GM18517 (cell line): Measurements from ENCODE around the gene ZNF625.

Source experiments
- ATAC-seq: cut with Tn5 transposase; IDR thresholded peaks from one replicate; pipeline ENCODE4 v1.9.1; 2021; ENCODE audit warnings: mild to moderate bottlenecking, moderate library complexity; ENCODE audit not compliant: unreplicated experiment

The ZNF625 gene

GRCh38 chr19:12156223-12157058 is at the start of gene ZNF625:
Gene ZNF625 (minus strand): TSS chr19:12156734. CDS start chr19:12156558, 176 bp downstream.
- ATAC-seq = peak; percentile 51

- ATAC-seq = no peak
Observed at GRCh38 chr19:12205296-12205695, 48.8 kb upstream of the ZNF625 start.

GRCh38 chr19:12202250-12202649 is 45.7 kb upstream of the ZNF625 start:
- ATAC-seq = no peak

- ATAC-seq = no peak
Observed at GRCh38 chr19:12199757-12200419, 43.4 kb upstream of the ZNF625 start.

- no peak for ATAC-seq
Observed at GRCh38 chr19:12198136-12198535, 41.6 kb upstream of the ZNF625 start.

- no peak for ATAC-seq
Observed at GRCh38 chr19:12194827-12195731, 38.5 kb upstream of the ZNF625 start.

GRCh38 chr19:12187625-12188024 is 31.1 kb upstream of the ZNF625 start:
- ATAC-seq = no peak

- ATAC-seq = no peak
Observed at GRCh38 chr19:12180377-12180776, 23.8 kb upstream of the ZNF625 start.

GRCh38 chr19:12166626-12167025 is 10.1 kb upstream of the ZNF625 start:
- ATAC-seq = no peak

- ATAC-seq = no peak
Observed at GRCh38 chr19:12163826-12164225, 7.3 kb upstream of the ZNF625 start.

- peak; percentile 89 for ATAC-seq
Observed at GRCh38 chr19:12162882-12163806, 6.6 kb upstream of the ZNF625 start, which contains the start of gene ZNF136. Gene ZNF136 (plus strand): TSS chr19:12163096. CDS start chr19:12163204, 108 bp downstream.

- ATAC-seq = peak; percentile 21
Observed at GRCh38 chr19:12162513-12162881, 6.0 kb upstream of the ZNF625 start.

- no peak for ATAC-seq
Observed at GRCh38 chr19:12159773-12160414, 3.4 kb upstream of the ZNF625 start.

GRCh38 chr19:12155324-12155860 is 1.1 kb downstream of the ZNF625 start:
- ATAC-seq = no peak

- ATAC-seq = no peak
Observed at GRCh38 chr19:12145348-12145747, 11.2 kb downstream of the ZNF625 start.

GRCh38 chr19:12141405-12141736 is 15.2 kb downstream of the ZNF625 start:
- no peak for ATAC-seq

- peak; percentile 53 for ATAC-seq
Observed at GRCh38 chr19:12140545-12141404, 15.8 kb downstream of the ZNF625 start.

GRCh38 chr19:12139885-12140544 is 16.5 kb downstream of the ZNF625 start, which contains the start of gene ZNF20:
Gene ZNF20 (minus strand): TSS chr19:12140350. CDS start chr19:12140182, 168 bp downstream.
- ATAC-seq = peak; percentile 74
